ENCODE measurements around the gene CTTNBP2.

CTTNBP2 gene

DNA sequence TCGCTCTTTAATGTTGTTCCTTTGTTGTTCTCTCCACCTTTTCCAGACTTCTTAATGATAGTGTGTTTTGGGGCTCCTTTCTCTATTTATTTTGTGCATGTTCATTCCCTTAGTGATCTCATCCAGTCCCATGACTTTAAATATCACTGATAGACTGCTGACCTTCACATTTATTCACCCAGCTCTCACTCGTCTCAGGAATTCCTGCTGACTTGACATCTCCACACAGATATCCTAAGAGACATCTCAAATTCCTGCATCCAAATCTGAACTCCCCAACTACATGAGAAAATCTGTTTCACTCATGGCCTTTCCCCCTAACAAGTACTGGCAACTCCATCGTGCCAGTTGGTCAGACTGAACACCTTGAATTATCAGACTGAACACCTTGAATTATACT, 111.2 kb downstream of the CTTNBP2 start:
- no peak overlapping the region for H3K4me3 ChIP-seq (ENCODE audit: low read length)
- no peak for DNase-seq (ENCODE audit: low read depth, low spot score)

DNA sequence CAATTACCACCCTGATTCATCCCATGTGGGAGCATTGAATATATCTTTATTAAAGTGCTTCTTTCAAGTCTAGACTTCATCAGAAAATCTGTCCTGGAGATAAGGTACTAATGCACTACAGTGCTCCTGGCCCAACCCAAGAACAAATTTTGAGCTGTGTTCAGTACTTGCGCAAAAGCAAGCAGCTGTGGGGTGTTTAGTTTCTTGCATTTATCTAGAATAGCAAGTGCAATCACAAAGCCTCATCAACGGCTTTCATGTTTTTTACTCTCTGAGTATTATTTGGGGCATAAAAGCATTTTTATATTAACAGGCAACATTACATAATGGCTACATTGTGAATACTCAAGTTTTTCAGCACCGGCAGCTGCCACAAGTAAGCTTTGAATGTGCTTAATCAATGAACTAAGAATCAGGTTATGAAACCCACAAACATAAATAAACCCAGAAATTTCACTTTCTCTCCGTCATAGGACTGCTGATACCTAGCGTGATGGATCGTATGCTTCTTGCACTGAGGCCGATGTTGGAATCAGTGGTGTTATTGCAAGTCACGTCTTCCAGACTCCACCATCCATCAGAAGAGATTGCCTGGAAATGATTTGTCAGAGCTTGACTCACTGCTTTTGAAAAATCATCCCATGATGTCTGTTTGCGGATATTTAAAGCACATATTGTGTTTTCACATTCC, 113.1 kb downstream of the CTTNBP2 start:
- no peak for DNase-seq (ENCODE audit: low read depth, low spot score)
- H3K4me3 ChIP-seq (ENCODE audit: low read length), result no peak overlapping the region

DNA sequence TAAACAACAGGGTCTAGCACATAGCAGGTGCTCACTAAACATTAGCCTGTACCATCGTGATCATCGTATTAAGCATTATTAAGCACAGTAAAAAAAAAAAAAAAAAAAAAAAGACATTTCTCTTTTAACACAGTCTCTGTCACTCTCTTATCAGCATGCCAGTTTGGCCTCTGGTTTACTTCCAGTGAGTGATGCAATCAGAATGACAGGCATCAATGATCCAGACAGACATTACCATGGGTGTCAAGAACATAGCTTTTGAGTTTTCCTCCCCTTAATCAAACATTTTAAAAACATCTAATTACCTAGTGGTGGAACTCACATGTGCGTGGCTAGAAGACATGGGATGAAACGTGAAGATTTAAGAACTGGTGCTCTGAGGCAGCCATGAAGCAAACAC, 115.8 kb downstream of the CTTNBP2 start:
- no peak for DNase-seq (ENCODE audit: low read depth, low spot score)
- H3K4me3 ChIP-seq (ENCODE audit: low read length), result no peak overlapping the region

DNA sequence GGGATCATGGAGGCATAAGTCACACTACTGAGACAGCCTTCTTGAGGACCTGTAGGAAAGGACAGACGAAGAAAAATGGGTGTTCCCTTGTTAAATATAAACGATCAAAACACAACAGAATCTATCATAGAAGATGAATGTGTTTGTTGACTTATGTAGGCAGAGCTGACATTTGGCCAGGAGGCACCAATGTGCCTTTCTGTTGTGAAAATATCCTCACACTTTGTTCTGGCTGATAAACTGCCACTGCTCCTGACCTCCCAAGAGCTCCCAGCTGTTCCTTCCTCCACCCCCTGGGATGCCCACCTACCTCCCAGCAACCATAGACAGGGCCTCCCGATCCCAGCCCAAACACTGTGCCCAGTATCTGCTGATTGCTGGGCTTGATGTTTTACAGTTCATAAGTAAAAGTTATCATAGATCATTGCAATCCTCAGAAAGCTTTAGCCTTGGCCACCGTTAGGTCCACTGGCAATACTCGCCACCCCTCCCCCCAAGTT, 116.6 kb downstream of the CTTNBP2 start:
- H3K4me3 ChIP-seq (ENCODE audit: low read length), result no peak overlapping the region

DNA sequence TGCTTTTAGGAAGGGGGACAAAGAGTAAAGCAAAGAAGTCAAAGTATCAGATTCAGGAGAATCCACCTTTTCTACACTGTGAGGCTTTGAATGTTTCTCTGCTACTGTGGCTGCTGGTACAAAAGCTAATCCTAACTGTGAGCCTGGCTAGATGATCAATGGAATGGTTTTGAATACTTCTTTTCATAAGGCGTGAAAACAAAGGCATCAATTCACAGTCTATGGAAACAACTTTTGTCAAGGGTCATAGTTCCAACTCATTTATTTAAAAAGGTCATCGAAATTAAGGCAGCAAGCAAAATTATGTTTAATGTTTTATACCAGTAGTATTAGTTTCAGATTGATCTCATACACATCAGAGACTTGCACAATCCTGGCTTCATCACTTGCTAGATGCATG, 118.1 kb downstream of the CTTNBP2 start:
- DNase-seq (ENCODE audit: low read depth, low spot score), result no peak
- no peak overlapping the region for H3K4me3 ChIP-seq (ENCODE audit: low read length)

More for the DNA sequence above, 116.6 kb downstream of the CTTNBP2 start:
- DNase-seq (ENCODE audit: low read depth, low spot score), result no peak

DNA sequence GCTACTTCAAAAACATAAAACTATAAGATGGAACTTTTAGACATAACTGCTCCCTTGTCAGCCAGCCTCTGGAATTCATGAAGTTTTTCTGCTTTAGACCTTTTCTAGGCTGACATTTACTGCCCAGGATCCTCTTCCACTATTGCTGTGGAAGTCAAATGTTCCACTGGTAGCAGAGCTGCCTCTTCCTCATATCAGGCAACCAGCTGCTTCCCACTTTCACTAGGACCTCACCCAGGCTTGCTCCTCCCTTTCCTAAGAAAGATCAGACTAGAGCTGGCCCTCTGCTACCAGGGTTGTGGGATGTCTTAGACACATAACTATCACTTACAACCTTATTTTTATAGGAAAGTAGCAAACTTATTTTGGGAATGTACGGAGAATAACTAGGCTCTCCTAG, 121.5 kb downstream of the CTTNBP2 start:
- no peak for DNase-seq (ENCODE audit: low read depth, low spot score)
- H3K4me3 ChIP-seq (ENCODE audit: low read length), result no peak overlapping the region

DNA sequence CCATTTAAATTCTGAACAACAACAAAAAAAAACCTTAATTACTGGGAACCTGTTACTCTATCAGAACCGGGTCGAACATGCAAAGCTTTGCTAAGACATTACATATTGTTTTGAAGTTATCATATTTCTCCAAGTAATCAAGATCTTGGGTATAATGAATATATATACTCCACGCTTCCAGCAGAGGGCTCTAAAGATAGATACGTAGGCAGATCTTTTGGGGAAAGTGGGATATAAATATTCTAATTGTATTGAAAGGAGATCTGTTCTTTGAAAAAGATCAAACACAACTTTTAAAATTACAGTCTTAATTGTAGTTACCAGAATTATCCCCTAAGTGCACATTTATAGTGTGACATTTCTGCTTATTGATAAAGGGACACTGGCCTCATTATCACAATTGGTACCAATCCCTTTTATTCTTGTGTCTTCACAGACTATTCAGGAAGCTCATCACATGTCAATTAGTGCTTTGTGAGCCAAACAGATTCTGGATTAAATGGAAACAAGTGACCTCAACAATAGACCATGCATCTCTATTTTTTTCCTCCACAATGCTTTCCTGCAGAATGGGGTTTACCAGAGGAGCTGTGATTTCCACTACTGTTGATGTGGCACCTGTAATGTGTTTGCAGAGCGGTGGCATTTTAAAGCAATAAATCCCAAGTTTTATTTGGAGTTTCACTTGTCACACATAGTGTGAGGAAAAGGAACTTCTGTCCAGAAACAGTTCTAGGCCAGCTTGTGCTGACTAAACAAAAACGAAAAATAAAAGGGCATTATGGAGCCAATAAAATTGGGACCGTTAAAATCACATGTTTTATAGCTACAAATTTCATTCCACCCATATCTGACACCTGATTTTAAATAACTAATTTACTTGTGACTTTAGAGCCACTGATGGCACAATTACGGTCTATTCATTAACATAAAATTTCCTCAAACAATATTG, 122.4 kb downstream of the CTTNBP2 start:
- DNase-seq (ENCODE audit: low read depth, low spot score), result peak; percentile 3

DNA sequence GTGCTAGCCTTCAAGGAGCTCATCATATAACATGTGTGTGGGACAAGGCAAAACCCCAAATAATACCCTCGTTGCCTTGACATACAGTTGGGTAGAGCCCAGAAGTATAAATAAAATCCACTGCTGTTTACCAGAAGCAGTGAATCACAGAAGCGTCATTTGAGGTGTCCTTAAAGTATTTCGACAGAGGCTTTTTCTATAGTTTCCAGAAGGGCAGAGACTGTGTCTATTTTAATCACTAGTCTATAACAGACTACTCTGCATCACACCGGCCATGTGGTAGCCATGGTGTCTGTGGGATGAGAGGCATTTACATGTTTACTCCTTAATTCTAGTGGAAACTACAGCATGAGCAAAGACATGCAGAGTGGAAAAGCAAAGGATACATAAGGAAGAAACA, 131.3 kb downstream of the CTTNBP2 start:
- DNase-seq (ENCODE audit: low read depth, low spot score), result no peak
- no peak overlapping the region for H3K4me3 ChIP-seq (ENCODE audit: low read length)

More for the DNA sequence above, 122.4 kb downstream of the CTTNBP2 start:
- no peak overlapping the region for H3K4me3 ChIP-seq (ENCODE audit: low read length)

DNA sequence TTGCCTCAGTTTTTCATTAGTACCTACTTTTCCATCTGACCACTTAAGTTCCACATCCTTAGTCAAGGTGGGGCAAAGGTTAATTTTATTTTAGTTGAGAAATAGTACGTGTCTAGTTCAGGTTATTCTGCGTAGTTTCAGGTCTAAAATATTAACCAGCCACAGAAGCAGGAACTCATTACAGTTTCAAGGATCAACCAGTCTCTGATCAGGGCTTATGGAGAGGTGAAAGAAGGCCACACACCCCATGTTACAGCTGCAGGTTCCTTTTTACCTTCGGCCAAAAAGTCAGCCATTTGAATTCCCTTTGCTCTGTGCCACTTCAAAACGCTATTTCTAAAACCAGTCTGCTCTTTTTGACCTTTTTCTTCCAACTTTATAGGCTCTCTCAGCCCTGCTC, 134.2 kb downstream of the CTTNBP2 start:
- no peak overlapping the region for H3K4me3 ChIP-seq (ENCODE audit: low read length)
- DNase-seq (ENCODE audit: low read depth, low spot score), result no peak

DNA sequence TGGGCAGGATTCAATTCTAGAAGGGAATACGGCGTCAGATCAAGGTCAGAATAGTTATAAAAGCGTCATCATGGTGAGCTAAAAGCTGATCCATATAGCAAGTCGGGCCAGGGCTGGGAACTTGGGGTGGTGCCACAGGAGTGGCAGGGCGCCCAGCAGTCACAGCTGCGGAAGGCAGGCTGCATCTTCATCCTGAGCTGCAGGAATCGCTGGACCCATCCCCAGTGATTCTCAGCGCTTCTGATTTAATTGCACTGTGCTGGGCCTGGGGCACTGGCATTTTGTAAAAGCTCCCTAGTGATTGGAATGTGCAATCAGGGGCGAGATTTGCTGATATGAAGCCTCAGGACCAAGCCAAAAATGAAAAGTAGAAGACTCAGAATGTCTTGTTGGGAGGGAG, 135.3 kb downstream of the CTTNBP2 start:
- no peak overlapping the region for H3K4me3 ChIP-seq (ENCODE audit: low read length)
- DNase-seq (ENCODE audit: low read depth, low spot score), result no peak

DNA sequence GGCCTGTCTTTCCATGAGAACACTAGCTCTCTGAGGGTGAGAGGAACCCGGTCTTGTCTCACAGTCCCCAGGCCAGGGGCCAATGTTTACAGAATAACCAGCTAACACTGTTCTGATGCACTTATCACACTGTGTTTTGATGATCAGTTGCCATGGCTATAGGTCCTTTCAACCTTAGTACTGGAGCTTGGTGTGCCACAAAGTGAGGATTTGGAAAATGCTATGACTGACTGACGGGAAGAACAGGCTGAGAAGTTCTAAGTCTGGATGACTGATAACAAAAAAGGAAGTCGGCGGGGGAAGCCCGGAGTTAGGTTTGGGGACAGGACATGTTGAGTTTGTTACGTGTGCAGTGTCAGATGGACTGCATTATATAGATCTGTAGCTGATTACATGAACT, 141.8 kb downstream of the CTTNBP2 start:
- H3K4me3 ChIP-seq (ENCODE audit: low read length), result no peak overlapping the region
- DNase-seq (ENCODE audit: low read depth, low spot score), result no peak

DNA sequence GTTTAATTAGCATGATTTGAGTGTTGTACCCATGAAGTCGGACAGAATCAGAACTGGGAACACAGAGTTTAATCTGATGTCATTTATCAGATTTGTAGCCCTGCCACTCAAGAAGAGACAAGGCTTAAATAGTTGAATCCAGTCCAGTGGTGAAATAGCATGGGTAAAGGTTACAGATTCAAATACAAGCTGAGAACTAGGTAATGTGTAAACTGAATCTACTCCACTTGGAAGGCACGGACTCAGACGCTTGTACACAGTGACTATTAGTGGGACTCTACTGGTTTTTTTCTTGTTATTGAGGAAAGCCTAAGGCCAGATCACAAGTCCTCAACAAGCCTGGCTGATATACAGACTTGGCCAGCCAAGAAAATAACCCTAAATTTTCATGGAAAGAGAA, 142.9 kb downstream of the CTTNBP2 start:
- no peak overlapping the region for H3K4me3 ChIP-seq (ENCODE audit: low read length)
- no peak for DNase-seq (ENCODE audit: low read depth, low spot score)

DNA sequence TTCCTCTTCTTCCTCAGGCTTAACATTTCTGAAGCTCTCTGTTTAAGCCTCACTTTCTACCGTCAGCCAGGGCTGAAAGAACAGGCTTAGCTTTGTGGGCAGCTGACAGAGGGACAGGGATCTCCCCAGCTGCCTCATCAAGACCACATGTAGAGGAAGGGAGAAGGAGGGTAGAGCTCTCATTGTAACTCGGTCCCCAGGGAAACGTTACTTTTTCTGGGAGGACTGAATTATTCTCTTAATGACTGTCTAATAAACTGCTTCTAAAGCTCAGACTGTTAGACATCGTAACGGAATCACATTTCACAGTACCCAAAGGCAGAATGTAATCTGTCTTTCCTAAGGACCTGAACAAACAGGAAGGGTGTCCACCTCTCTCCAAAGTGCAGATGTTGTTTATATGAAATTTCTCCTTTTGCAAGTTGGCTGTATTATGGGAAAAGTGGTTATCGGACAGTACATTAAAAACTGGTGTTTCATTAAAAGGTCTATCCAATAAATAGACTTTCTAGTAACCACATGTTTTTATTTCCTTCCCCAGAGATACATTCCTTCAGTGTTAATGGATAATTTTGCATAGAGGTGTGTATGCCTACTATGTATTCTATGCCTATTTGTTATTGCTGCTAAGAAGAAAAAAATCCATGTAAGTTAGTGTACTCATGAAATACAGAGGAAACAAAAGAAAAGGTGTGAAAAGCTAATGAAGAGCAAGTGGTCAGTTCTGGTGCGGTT, 144.2 kb downstream of the CTTNBP2 start:
- no peak overlapping the region for H3K4me3 ChIP-seq (ENCODE audit: low read length)
- DNase-seq (ENCODE audit: low read depth, low spot score), result no peak

DNA sequence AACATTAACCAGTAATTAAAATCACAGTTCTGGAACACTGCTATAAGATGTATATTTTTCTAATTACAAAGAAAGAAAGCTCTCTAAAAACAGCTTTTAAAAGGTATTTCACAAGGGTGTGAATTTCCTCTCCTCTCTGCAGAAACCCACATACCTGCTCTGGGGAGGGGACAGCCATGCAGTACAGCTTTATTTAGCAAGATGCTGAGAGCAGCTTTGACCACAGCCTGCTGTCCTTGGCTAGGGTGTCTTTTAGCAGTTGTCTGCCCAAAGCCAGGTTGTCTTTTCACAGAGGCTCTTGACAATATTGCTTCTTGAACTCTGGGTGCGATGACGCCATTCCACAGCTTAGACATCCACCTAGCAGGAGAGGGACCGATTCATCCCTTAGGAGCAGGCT, 148.3 kb downstream of the CTTNBP2 start:
- no peak for DNase-seq (ENCODE audit: low read depth, low spot score)
- H3K4me3 ChIP-seq (ENCODE audit: low read length), result no peak overlapping the region

DNA sequence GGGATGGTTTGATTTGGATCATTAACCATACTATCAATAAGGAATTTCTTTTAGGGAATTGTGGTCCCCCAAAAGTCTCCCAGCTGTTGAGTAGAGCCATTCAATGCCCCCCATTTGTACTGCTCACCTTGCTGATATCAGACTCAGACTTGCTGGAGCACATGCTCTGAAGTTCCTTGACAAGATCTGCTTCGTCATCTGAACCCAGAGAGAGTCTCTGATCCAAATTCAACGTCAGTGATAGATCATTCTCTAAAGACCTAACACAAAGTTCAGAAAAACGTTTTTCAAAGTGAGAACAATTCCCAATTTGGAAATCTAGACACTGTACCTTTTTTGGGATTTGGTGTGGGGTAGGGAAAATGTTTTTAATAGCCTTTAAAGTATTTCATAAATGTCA, 153.9 kb downstream of the CTTNBP2 start:
- H3K4me3 ChIP-seq (ENCODE audit: low read length), result no peak overlapping the region

DNA sequence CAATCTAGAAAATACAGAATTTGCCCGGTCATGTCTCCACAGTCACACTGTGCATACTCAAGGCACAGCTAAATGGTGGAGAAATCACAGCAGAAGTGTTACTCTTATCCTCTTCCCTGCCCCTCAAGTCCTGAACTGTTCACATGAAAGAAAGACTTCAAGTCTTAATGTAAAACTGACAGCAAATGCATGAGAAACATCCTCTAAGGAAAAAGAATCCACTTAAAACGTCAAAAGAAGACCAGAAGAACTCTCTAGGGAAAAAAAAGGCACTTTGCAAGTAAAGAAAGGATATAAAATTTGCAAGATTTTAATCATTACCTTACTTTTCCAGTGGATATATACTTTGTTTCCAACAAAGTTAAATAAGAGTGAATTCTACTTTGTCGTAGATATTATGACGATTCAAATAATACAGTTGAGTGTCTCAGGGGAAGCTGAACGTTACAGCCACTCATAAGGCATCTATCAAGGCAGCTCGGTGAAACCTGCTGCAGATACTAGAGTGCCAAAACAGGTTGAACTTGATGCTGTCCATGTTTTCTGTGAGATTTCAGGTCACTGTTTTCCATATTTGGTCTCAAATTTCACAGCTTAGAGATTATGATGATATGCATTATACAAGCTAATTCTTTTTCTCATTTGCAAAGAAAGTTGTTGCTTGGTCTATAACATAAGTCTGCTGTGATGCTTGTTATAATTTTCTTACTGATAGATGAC, 155.0 kb downstream of the CTTNBP2 start:
- no peak for DNase-seq (ENCODE audit: low read depth, low spot score)
- no peak overlapping the region for H3K4me3 ChIP-seq (ENCODE audit: low read length)

More for the DNA sequence above, 153.9 kb downstream of the CTTNBP2 start:
- no peak for DNase-seq (ENCODE audit: low read depth, low spot score)

DNA sequence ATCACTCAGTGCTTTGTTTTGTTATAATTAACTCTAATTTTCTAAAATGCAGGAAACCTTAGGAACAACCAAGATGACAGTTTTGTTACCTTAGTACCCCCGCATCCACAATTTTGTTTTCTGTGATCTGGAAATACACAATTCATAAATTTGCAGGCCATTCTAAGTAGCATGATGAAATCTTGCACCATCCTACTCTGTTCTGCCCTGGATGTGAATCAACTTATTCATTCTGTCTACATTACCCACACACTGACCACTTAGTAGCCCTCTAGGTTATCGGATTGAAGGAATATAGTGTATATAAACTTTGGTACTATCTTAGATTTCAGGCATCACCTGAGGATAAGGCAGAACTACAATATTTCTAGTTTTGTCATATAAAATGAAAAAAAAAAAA, 155.9 kb downstream of the CTTNBP2 start:
- H3K4me3 ChIP-seq (ENCODE audit: low read length), result no peak overlapping the region
- no peak for DNase-seq (ENCODE audit: low read depth, low spot score)

DNA sequence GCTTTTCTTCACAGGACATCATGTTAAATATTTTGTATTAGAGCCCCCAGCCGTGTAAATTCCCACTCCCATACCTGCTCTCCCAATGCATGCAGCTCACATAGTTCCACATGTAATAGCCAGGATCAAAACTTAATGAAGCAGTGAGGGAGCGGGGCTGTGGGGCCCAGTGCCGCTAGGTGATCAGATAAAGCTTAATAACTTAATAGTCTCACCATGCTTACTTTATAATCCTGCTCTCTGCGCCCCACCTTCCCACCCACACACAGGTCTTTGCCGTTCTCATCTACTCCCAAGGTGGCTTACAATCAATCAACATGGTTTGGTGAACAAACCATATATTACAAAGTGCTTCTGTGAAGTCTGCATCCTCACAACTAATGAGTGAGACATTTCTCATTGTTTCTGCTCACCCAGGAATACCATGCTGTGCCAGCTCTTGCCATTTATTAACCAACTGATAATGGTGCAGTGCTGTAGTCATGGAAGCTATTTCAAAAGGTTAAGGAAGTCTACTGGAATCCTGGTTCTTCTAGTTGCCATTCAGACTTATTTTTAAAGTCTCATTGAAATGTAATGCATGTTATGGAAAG, 156.4 kb downstream of the CTTNBP2 start:
- no peak for DNase-seq (ENCODE audit: low read depth, low spot score)
- H3K4me3 ChIP-seq (ENCODE audit: low read length), result no peak overlapping the region

All from Jurkat, Clone E6-1 (cell line).